Endodermal cell (in vitro differentiated cells): ENCODE results near the gene ARPP21. TPM values are rescaled to one million over a fixed set of nuclear protein-coding genes. Genes with fewer than 3 reads are reported as not detected.

Experiments
- DNase-seq: peaks from one replicate; pipeline ENCODE4 v3.0.0-alpha.2; 2017
- H3K27ac ChIP-seq: 2 replicates; pipeline ENCODE4 v1.5.1; 2013; ENCODE audit warnings: mild to moderate bottlenecking, low read depth, low read length, moderate library complexity
- H3K27me3 ChIP-seq: 2 replicates; pipeline ENCODE4 v1.6.1; 2013; ENCODE audit warnings: mild to moderate bottlenecking, low read length, moderate library complexity; ENCODE audit not compliant: insufficient read depth, control insufficient read depth, poor library complexity, severe bottlenecking
- H3K36me3 ChIP-seq: 2 replicates; pipeline ENCODE4 v1.7.0; 2013; ENCODE audit warnings: mild to moderate bottlenecking, low read length, moderate library complexity; ENCODE audit not compliant: control insufficient read depth, insufficient read depth
- H3K4me1 ChIP-seq: one replicate; pipeline ENCODE4 v1.7.0; 2013; ENCODE audit warnings: low read length; ENCODE audit not compliant: control insufficient read depth, insufficient read depth
- H3K4me3 ChIP-seq: 2 replicates; pipeline ENCODE4 v1.5.1; 2013; ENCODE audit warnings: mild to moderate bottlenecking, low read length, moderate library complexity
- H3K9ac ChIP-seq: 2 replicates; pipeline ENCODE4 v1.6.1; 2013; ENCODE audit warnings: mild to moderate bottlenecking, low read length, moderate library complexity; ENCODE audit not compliant: poor library complexity, severe bottlenecking; ENCODE audit errors: extremely low read depth
- H3K9me3 ChIP-seq: 2 replicates; pipeline ENCODE4 v1.6.1; 2013; ENCODE audit warnings: mild to moderate bottlenecking, low read length, moderate library complexity; ENCODE audit not compliant: control insufficient read depth
- H3K27ac Mint-ChIP-seq: 2 replicates; pipeline ENCODE4 v1.8.0; 2020; ENCODE audit warnings: mixed read lengths
- H3K27me3 Mint-ChIP-seq: 2 replicates; pipeline ENCODE4 v1.8.0; 2021; ENCODE audit warnings: mild to moderate bottlenecking, mixed read lengths; ENCODE audit not compliant: insufficient read depth
- H3K36me3 Mint-ChIP-seq: 2 replicates; pipeline ENCODE4 v1.8.0; 2020; ENCODE audit warnings: low read depth, mixed read lengths
- H3K4me1 Mint-ChIP-seq: 2 replicates; pipeline ENCODE4 v1.8.0; 2020; ENCODE audit warnings: mixed read lengths
- H3K4me3 Mint-ChIP-seq: 2 replicates; pipeline ENCODE4 v1.8.0; 2020; ENCODE audit warnings: mild to moderate bottlenecking, moderate library complexity, mixed read lengths
- H3K9me3 Mint-ChIP-seq: 2 replicates; pipeline ENCODE4 v1.8.0; 2020; ENCODE audit warnings: mild to moderate bottlenecking, mixed read lengths
- WGBS, 2 experiments: methylation state at CpG; one replicate each; pipeline versions ENCODE4 v1.1.5 to v1.1.7; 2013; ENCODE audit warnings: missing lambda C conversion rate in 2 of 2, mixed read lengths in 1 of 2; ENCODE audit not compliant: insufficient coverage in 1 of 2, insufficient read length in 1 of 2; 5-methylcytosine and 5-hydroxymethylcytosine counted together
- total RNA-seq, 2 donors: library from RNA; stranded (reverse); fragmentation: NEBNext Ultra II Directional in 1 of 2; extraction: Animal tissue kit (Norgen Biotek cat#: 25700) in 1 of 2; gene quantifications; 2 replicates in 1 of 2; 3 replicates in 1 of 2; pipeline ENCODE4 v1.2.1, GENCODE V29; 2021
- TF ChIP-seq, protein P1 (sequence below): fragments of 200-600 bp; sonication (generic); conservative IDR thresholded peaks from 2 replicates; pipeline ENCODE4 v1.5.0; 2021; ENCODE audit warnings: antibody characterized with exemption, mild to moderate bottlenecking

Gene ARPP21
- total RNA-seq, 2 donors from 2014 or later: not detected

- no peak overlapping the region for H3K4me3 ChIP-seq
- H3K9me3 ChIP-seq: no peaks in the 10 kb centered on the region
- no peak for DNase-seq
- Mint-ChIP-seq H3K9me3 (no peaks in the 10 kb centered on the region), H3K4me1 (no peaks in the 10 kb centered on the region), H3K4me3 (no peak overlapping the region), H3K27ac (no peak overlapping the region), H3K27me3 (peaks cover 12% of the 10 kb centered on the region), H3K36me3 (no peaks in the 10 kb centered on the region)
- TF ChIP-seq, protein P1, sequence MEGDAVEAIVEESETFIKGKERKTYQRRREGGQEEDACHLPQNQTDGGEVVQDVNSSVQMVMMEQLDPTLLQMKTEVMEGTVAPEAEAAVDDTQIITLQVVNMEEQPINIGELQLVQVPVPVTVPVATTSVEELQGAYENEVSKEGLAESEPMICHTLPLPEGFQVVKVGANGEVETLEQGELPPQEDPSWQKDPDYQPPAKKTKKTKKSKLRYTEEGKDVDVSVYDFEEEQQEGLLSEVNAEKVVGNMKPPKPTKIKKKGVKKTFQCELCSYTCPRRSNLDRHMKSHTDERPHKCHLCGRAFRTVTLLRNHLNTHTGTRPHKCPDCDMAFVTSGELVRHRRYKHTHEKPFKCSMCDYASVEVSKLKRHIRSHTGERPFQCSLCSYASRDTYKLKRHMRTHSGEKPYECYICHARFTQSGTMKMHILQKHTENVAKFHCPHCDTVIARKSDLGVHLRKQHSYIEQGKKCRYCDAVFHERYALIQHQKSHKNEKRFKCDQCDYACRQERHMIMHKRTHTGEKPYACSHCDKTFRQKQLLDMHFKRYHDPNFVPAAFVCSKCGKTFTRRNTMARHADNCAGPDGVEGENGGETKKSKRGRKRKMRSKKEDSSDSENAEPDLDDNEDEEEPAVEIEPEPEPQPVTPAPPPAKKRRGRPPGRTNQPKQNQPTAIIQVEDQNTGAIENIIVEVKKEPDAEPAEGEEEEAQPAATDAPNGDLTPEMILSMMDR: no peak
- no peak overlapping the region for H3K9ac ChIP-seq
- no peaks in the 10 kb centered on the region for H3K36me3 ChIP-seq
- no peak overlapping the region for H3K27ac ChIP-seq
- peaks cover 26% of the 10 kb centered on the region for H3K27me3 ChIP-seq
- 70 to 85% methylated on average over 1 to 3 of the region's 3 CpGs for WGBS, 2 experiments
- peaks cover 4% of the 10 kb centered on the region for H3K4me1 ChIP-seq
These were observed 33.7 kb downstream of the ARPP21 start for GRCh38 chr3:35673017-35673416.

- H3K4me1 Mint-ChIP-seq: no peaks in the 10 kb centered on the region
- Histone ChIP-seq H3K27ac (no peak overlapping the region), H3K27me3 (peaks cover 14% of the 10 kb centered on the region), H3K4me3 (no peak overlapping the region), H3K36me3 (no peaks in the 10 kb centered on the region), H3K9ac (no peak overlapping the region), H3K9me3 (no peaks in the 10 kb centered on the region), H3K4me1 (peaks cover 4% of the 10 kb centered on the region)
- 86 to 100% methylated on average over 4 to 5 of the region's 5 CpGs for WGBS, 2 experiments
- no peaks in the 10 kb centered on the region for H3K9me3 Mint-ChIP-seq
- H3K36me3 Mint-ChIP-seq: no peaks in the 10 kb centered on the region
- TF ChIP-seq, protein P1: no peak
- H3K4me3 Mint-ChIP-seq: no peak overlapping the region
- no peak overlapping the region for H3K27ac Mint-ChIP-seq
- DNase-seq: no peak
- H3K27me3 Mint-ChIP-seq: peaks cover 10% of the 10 kb centered on the region
These were observed 35.3 kb downstream of the ARPP21 start for GRCh38 chr3:35674451-35675109.

GRCh38 chr3:35675206-35675605 lies 35.9 kb downstream of the ARPP21 start:
- Histone ChIP-seq H3K36me3 (no peaks in the 10 kb centered on the region), H3K27me3 (peaks cover 11% of the 10 kb centered on the region), H3K9ac (no peak overlapping the region), H3K27ac (no peak overlapping the region), H3K4me1 (peaks cover 4% of the 10 kb centered on the region), H3K4me3 (no peak overlapping the region), H3K9me3 (no peaks in the 10 kb centered on the region)
- WGBS, 2 experiments: 88 to 100% methylated on average over 1 of the region's 1 CpG
- Mint-ChIP-seq H3K4me3 (no peak overlapping the region), H3K36me3 (no peaks in the 10 kb centered on the region), H3K4me1 (no peaks in the 10 kb centered on the region), H3K27me3 (peaks cover 9% of the 10 kb centered on the region), H3K9me3 (no peaks in the 10 kb centered on the region), H3K27ac (no peak overlapping the region)
- TF ChIP-seq, protein P1: no peak
- DNase-seq: no peak
